HG02623 (cell line): ENCODE data around the gene LATS1.
"Not testable (repeated sequence)": the region's sequence is repeated elsewhere in the genome, so short reads cannot be mapped to it uniquely, and the experiment has no call there.

Source experiments
- ATAC-seq: cut with Tn5 transposase; IDR thresholded peaks from one replicate; pipeline ENCODE4 v1.9.1; 2021; ENCODE audit warnings: moderate library complexity; ENCODE audit not compliant: unreplicated experiment

Gene LATS1

GRCh38 chr6:149729824-149730223 lies 11.9 kb upstream of the LATS1 start:
- no peak for ATAC-seq

GRCh38 chr6:149728499-149729234 lies 10.8 kb upstream of the LATS1 start:
- ATAC-seq: no peak

GRCh38 chr6:149727793-149728498 lies 10.0 kb upstream of the LATS1 start:
- ATAC-seq: no peak

GRCh38 chr6:149725785-149726184 lies 7.9 kb upstream of the LATS1 start:
- no peak for ATAC-seq

- no peak for ATAC-seq
Measured at GRCh38 chr6:149723771-149724417, 6.0 kb upstream of the LATS1 start.

- no peak for ATAC-seq
Measured at GRCh38 chr6:149723262-149723661, 5.4 kb upstream of the LATS1 start.

GRCh38 chr6:149719531-149719930 lies 1.6 kb upstream of the LATS1 start:
- ATAC-seq: no peak

GRCh38 chr6:149717255-149717587 lies 680 bp downstream of the LATS1 start:
- no peak for ATAC-seq

- ATAC-seq: no peak
Measured at GRCh38 chr6:149716181-149716963, 1.5 kb downstream of the LATS1 start.

GRCh38 chr6:149714442-149714841 lies 3.5 kb downstream of the LATS1 start:
- no peak for ATAC-seq

GRCh38 chr6:149711711-149712110 lies 6.2 kb downstream of the LATS1 start:
- no peak for ATAC-seq

- ATAC-seq: no peak
Measured at GRCh38 chr6:149701714-149702113, 16.2 kb downstream of the LATS1 start.

GRCh38 chr6:149699150-149699549 lies 18.8 kb downstream of the LATS1 start:
- ATAC-seq: no peak

GRCh38 chr6:149698175-149698574 lies 19.7 kb downstream of the LATS1 start:
- ATAC-seq: no peak

- no peak for ATAC-seq
Measured at GRCh38 chr6:149696901-149697300, 21.0 kb downstream of the LATS1 start.

- no peak for ATAC-seq
Measured at GRCh38 chr6:149694921-149695320, 23.0 kb downstream of the LATS1 start.

GRCh38 chr6:149691201-149691600 lies 26.7 kb downstream of the LATS1 start:
- no peak for ATAC-seq

- no peak for ATAC-seq
Measured at GRCh38 chr6:149686230-149686629, 31.7 kb downstream of the LATS1 start.

GRCh38 chr6:149683256-149683859 lies 34.5 kb downstream of the LATS1 start:
- ATAC-seq: no peak

- not testable (repeated sequence) for ATAC-seq
Measured at GRCh38 chr6:149681845-149682244, 36.1 kb downstream of the LATS1 start.

GRCh38 chr6:149681209-149681608 lies 36.7 kb downstream of the LATS1 start:
- no peak for ATAC-seq
